NCI-H1417 (cell line): ENCODE data around the gene RETSAT.
"Not testable (repeated sequence)": the region's sequence is repeated elsewhere in the genome, so short reads cannot be mapped to it uniquely, and the experiment has no call there.

Experiments used
- DNase-seq, 3 experiments: peaks; one replicate each; lab custom pipeline; 2025; lab: John Stamatoyannopoulos, UW

The RETSAT gene

GRCh38 chr2:85378257-85378656, 23.9 kb upstream of the RETSAT start:
- DNase-seq, result no peak

GRCh38 chr2:85377083-85377482, 22.8 kb upstream of the RETSAT start:
- DNase-seq, result no peak

- no peak for DNase-seq
Observed at GRCh38 chr2:85376291-85377065, 22.1 kb upstream of the RETSAT start.

GRCh38 chr2:85371045-85371444, 16.7 kb upstream of the RETSAT start:
- no peak for DNase-seq

GRCh38 chr2:85369500-85369899, 15.2 kb upstream of the RETSAT start:
- peak in 1 of 3 experiments; percentile 0 for DNase-seq

- DNase-seq, result no peak
Observed at GRCh38 chr2:85368921-85369320, 14.6 kb upstream of the RETSAT start.

- DNase-seq, result no peak
Observed at GRCh38 chr2:85367180-85367579, 12.9 kb upstream of the RETSAT start.

GRCh38 chr2:85362653-85363387, 8.5 kb upstream of the RETSAT start:
- not testable (repeated sequence) for DNase-seq

GRCh38 chr2:85357736-85358135, 3.4 kb upstream of the RETSAT start:
- no peak for DNase-seq

- no peak for DNase-seq
Observed at GRCh38 chr2:85356186-85356585, 1.9 kb upstream of the RETSAT start.

GRCh38 chr2:85355521-85355920, 1.2 kb upstream of the RETSAT start:
- no peak for DNase-seq

- DNase-seq, result no peak
Observed at GRCh38 chr2:85355073-85355410, 714 bp upstream of the RETSAT start.

GRCh38 chr2:85353876-85354285, 447 bp downstream of the RETSAT start:
- no peak for DNase-seq

- DNase-seq, result no peak
Observed at GRCh38 chr2:85347599-85347998, 6.7 kb downstream of the RETSAT start.

GRCh38 chr2:85344356-85344954, 9.9 kb downstream of the RETSAT start:
- DNase-seq, result no peak

- not testable (repeated sequence) for DNase-seq
Observed at GRCh38 chr2:85343207-85343895, 11.0 kb downstream of the RETSAT start.

- DNase-seq, result no peak
Observed at GRCh38 chr2:85342156-85342555, 12.2 kb downstream of the RETSAT start.

GRCh38 chr2:85341269-85342029, 12.9 kb downstream of the RETSAT start:
- no peak for DNase-seq

GRCh38 chr2:85340034-85340892, 14.1 kb downstream of the RETSAT start:
- no peak for DNase-seq

GRCh38 chr2:85334928-85335327, 19.4 kb downstream of the RETSAT start:
- no peak for DNase-seq

- DNase-seq, result not testable (repeated sequence)
Observed at GRCh38 chr2:85333877-85334276, 20.5 kb downstream of the RETSAT start.
